Stimulated activated naive B cell treated with anti-CD40 and anti-IgM and Interleukin-4, amounts not matched to agents 10 μg/mL and 1 μg/mL and 100 μg/mL, for 72 hours (primary cell): Measurements from ENCODE around the gene WLS.

Source experiments
- ATAC-seq, 2 donors: fragments of 150-1000 bp; cut with Tn5 transposase; replicated peaks; 2 replicates each; pipeline ENCODE4 v1.10.0; 2021; ENCODE audit warnings: moderate library complexity in 1 of 2
- DNase-seq: peaks from one replicate; pipeline ENCODE4 v3.0.0; 2021
- H3K27ac Mint-ChIP-seq: one replicate; pipeline ENCODE4 v1.8.0; 2022; ENCODE audit warnings: mild to moderate bottlenecking, mixed read lengths
- H3K27me3 Mint-ChIP-seq, 2 donors: one replicate each; pipeline ENCODE4 v1.8.0; 2022; ENCODE audit warnings: mixed read lengths in 2 of 2
- H3K36me3 Mint-ChIP-seq, 2 donors: one replicate each; pipeline ENCODE4 v1.8.0; 2022; ENCODE audit warnings: mixed read lengths in 2 of 2, mild to moderate bottlenecking in 1 of 2
- H3K4me1 Mint-ChIP-seq, 2 donors: one replicate each; pipeline ENCODE4 v1.8.0; 2022; ENCODE audit warnings: mixed read lengths in 2 of 2, mild to moderate bottlenecking in 1 of 2
- H3K4me3 Mint-ChIP-seq, 2 donors: one replicate each; pipeline ENCODE4 v1.8.0; 2022; ENCODE audit warnings: mild to moderate bottlenecking in 2 of 2, mixed read lengths in 2 of 2, moderate library complexity in 1 of 2
- H3K9me3 Mint-ChIP-seq, 2 donors: one replicate each; pipeline ENCODE4 v1.8.0; 2022; ENCODE audit warnings: mixed read lengths in 2 of 2, mild to moderate bottlenecking in 1 of 2

Gene WLS

DNA sequence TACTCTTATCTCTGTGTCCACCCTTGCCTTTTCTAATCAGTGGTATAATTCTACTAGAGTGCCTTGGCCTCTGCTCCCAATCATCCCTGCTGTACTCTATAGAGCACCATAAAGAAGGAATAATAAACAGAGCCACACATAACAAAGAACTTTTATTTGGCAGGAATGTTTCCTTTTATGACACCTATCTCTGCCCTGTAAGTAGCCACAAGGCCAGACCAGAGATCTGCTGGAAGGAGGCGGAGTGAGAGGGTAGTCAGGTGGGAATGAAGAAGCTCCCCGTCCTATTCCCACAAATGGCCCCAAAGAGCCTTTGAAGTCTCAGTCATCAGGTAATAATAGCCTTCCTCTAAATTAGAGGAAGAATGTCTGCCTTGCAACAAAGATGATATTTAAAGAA lies 32.7 kb downstream of the WLS start:
- no peaks in the 10 kb centered on the region for H3K9me3 Mint-ChIP-seq
- H3K27ac Mint-ChIP-seq: no peak overlapping the region
- H3K36me3 Mint-ChIP-seq: no peaks in the 10 kb centered on the region
- ATAC-seq (no peak), DNase-seq (no peak)
- H3K4me1 Mint-ChIP-seq: no peaks in the 10 kb centered on the region
- no peaks in the 10 kb centered on the region for H3K27me3 Mint-ChIP-seq
- no peak overlapping the region for H3K4me3 Mint-ChIP-seq

DNA sequence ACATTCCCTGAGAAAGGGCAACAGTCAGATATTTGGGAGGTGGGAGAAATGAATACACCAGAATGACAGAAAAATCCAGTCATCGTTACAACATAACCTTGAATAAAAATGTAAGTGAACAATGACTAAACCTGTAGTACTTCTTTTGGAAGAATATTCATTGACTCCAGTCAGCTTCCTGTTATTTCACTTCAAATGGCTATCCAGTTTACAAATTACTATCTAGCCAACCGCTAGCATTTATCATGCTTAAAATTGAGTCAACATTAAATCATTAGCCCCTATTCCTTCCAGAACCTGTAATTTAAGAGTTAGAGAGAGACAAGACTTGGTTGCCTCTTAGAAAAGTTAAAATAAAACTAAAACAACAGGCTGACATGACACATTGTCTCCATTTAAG lies 33.6 kb downstream of the WLS start:
- Mint-ChIP-seq H3K9me3 (no peaks in the 10 kb centered on the region), H3K4me3 (no peak overlapping the region), H3K36me3 (no peaks in the 10 kb centered on the region), H3K27me3 (no peaks in the 10 kb centered on the region), H3K27ac (no peak overlapping the region), H3K4me1 (no peaks in the 10 kb centered on the region)
- DNase-seq: no peak
- ATAC-seq: no peak

DNA sequence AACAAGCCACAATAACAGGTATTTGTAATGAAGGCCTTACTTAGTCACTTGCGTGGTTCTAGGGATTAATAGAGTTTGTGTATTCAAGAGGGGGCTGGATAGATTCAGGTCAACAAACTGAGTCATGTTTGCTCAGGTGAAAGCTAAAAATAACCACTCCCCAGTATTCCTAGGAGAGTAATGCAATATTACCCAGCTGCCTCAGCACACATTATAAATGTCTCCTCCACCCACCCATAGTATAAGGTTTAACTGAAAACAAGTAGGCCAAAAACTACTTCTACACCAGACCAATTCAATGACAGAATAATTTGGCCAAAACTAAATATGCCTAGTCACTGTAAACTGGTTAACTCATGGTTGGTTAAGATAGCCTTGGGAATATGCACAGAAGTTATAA lies 34.4 kb downstream of the WLS start:
- no peaks in the 10 kb centered on the region for H3K9me3 Mint-ChIP-seq

DNA sequence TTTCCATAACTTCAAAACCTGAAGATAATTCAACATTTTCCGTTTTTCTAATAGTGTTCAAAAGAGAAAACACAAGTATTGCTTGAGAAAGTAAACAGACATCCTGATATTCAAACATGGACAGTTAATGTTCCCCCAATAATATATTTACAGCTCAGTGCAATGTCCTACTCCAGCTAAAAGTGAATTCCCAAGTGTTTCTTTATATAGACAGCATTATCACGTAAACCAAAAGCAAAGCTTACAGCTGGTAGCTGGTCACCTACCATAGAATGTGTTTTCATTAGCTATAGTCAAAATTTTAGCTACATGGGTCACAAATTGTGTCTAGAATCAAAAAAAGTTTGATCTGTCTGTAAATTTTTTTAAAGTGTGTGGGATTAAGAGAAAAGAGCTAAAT lies 34.9 kb downstream of the WLS start:
- H3K4me3 Mint-ChIP-seq: no peak overlapping the region
- DNase-seq (no peak), ATAC-seq (no peak)
- no peaks in the 10 kb centered on the region for H3K9me3 Mint-ChIP-seq
- no peaks in the 10 kb centered on the region for H3K4me1 Mint-ChIP-seq
- no peaks in the 10 kb centered on the region for H3K36me3 Mint-ChIP-seq
- H3K27ac Mint-ChIP-seq: no peak overlapping the region
- no peaks in the 10 kb centered on the region for H3K27me3 Mint-ChIP-seq

More for the DNA sequence above, 34.4 kb downstream of the WLS start:
- no peaks in the 10 kb centered on the region for H3K27me3 Mint-ChIP-seq
- no peak overlapping the region for H3K27ac Mint-ChIP-seq
- no peaks in the 10 kb centered on the region for H3K4me1 Mint-ChIP-seq
- H3K4me3 Mint-ChIP-seq: no peak overlapping the region
- ATAC-seq (no peak), DNase-seq (no peak)
- H3K36me3 Mint-ChIP-seq: no peaks in the 10 kb centered on the region

DNA sequence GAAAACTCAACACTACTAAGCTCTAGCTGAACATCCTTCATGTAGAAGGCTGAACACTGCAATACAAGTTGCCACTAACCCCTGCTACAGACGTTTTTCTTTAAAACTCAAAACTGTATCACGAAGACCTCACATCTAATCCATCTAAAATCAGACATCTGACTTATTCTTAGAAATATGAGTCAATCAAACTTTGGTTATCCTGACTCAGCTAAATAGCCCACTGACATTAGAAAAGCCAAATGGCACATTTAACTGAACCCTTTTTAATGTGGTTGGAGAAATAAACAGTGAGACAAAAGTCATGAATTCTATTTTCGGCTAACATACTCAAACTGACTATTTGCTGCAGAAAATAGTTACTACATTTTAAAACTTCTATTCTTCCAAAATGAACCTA lies 35.6 kb downstream of the WLS start:
- no peak overlapping the region for H3K27ac Mint-ChIP-seq
- H3K36me3 Mint-ChIP-seq: no peaks in the 10 kb centered on the region
- H3K4me1 Mint-ChIP-seq: peaks cover 2 to 4% of the 10 kb centered on the region in 2 donors
- H3K27me3 Mint-ChIP-seq: no peaks in the 10 kb centered on the region
- ATAC-seq (no peak), DNase-seq (no peak)
- H3K9me3 Mint-ChIP-seq: no peaks in the 10 kb centered on the region
- H3K4me3 Mint-ChIP-seq: no peak overlapping the region

DNA sequence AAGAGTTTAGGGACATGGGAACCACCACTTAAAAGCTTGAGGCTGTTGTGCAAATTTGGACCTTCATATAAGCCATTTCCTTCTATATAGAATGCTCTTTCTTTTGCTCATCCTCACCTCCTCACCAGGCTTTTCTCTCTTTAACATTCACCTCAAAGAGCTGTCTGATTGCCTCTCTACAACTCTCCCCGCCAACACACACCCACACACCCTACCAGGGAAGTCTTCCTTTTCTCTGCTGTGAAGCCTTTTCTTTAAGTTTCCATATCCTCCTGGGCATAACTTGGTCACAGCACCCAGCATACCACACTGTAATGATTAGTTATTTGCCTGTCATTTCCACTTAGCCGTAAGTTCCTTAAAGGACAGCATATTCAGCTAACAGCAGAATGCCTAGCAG lies 40.6 kb downstream of the WLS start:
- Mint-ChIP-seq H3K4me1 (peaks cover 3 to 6% of the 10 kb centered on the region in 2 donors), H3K4me3 (no peak overlapping the region), H3K9me3 (no peaks in the 10 kb centered on the region), H3K27me3 (peaks cover 7% of the 10 kb centered on the region in 2 donors), H3K27ac (no peak overlapping the region), H3K36me3 (no peaks in the 10 kb centered on the region)
- DNase-seq (no peak), ATAC-seq (peak in 1 of 2 donors; percentile 43)

DNA sequence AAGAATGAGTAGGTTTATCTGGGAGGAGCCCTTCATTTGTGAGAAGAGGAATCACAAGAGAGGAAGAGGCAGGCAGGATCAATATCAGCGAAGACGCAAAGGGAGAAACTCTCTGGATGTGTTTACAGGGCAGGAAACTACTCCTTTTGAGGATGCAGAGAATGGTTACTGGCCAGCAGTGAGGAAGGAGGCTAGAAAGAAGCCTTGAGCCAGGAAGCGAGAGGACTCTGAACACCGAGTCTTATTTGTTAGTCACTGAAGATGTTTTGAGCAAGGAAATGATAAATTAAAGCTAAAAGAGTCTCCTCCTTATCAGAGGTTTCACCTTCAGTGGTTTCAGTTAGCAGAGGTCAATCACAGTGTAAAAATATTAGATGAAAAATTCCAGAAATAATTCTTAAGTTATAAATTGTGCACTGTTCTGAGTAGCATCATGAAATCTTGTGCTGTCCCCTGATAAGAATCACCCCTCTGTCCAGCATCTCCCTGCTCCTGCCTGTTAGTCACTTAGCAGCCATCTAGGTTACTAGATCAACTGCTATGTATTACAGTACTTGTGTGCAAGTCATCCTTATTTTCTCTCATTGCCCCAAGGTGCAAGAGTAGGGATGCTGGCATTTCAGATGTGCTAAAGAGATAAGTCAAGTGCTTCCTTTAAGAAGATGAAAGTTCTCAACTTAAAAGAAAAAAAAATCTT lies 43.5 kb downstream of the WLS start:
- Mint-ChIP-seq H3K4me1 (peaks cover 3 to 6% of the 10 kb centered on the region in 2 donors), H3K9me3 (no peaks in the 10 kb centered on the region), H3K27ac (peak overlapping the region; percentile 3), H3K36me3 (peaks cover 0 to 6% of the 10 kb centered on the region in 2 donors), H3K4me3 (no peak overlapping the region), H3K27me3 (peaks cover 14 to 21% of the 10 kb centered on the region in 2 donors)
- no peak for DNase-seq
- ATAC-seq: no peak

DNA sequence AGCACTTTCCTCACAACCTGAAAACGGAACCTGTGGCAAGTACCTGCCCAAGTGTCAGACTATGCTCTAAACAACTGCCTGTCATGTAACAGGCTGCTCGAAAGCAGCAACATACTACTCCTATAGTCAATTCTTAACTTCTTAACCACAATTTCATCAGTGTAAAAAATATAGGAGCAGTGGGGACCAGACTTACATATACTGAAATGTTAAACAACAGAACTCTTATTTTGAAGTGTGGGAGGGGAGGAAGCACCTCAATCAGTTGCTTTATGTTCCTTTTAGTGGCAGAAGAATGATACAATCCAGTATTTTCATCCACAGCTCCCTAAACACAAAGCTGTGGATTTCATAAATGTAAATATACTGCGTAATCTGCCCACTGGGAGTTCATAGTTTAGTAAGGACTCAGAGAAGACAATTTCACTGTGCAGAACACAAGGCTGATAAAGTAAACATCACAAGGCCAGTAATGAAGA lies 44.2 kb downstream of the WLS start:
- peaks cover 3 to 6% of the 10 kb centered on the region in 2 donors for H3K4me1 Mint-ChIP-seq
- no peak overlapping the region for H3K27ac Mint-ChIP-seq
- ATAC-seq (peak in 1 of 2 donors; percentile 62), DNase-seq (no peak)
- H3K4me3 Mint-ChIP-seq: no peak overlapping the region
- no peaks in the 10 kb centered on the region for H3K9me3 Mint-ChIP-seq
- H3K27me3 Mint-ChIP-seq: peaks cover 14 to 21% of the 10 kb centered on the region in 2 donors
- peaks cover 0 to 6% of the 10 kb centered on the region in 2 donors for H3K36me3 Mint-ChIP-seq

DNA sequence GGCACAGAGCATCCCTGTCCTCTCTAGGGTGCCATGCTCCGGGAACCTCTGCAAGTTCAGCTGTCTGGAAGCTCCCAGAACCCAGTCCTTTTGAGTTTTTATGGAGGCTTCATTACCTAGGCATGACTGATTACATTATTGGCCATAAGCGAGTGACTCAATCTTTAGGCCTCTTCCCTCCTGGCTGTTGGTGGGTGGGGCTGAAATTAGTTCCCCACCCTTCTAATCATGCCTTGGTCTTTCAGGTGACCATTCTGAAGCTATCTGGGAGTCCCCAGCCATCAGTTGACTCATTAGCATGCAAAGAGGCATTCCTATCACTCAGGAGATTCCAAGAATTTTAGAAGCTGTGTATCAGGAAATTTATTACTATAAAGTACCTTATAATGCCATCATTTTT lies 46.6 kb downstream of the WLS start:
- peaks cover 14 to 21% of the 10 kb centered on the region in 2 donors for H3K27me3 Mint-ChIP-seq
- no peak for DNase-seq
- H3K4me3 Mint-ChIP-seq: no peak overlapping the region
- H3K9me3 Mint-ChIP-seq: no peaks in the 10 kb centered on the region
- ATAC-seq: no peak
- no peak overlapping the region for H3K27ac Mint-ChIP-seq
- H3K4me1 Mint-ChIP-seq: peaks cover 5 to 11% of the 10 kb centered on the region in 2 donors
- H3K36me3 Mint-ChIP-seq: peaks cover 0 to 7% of the 10 kb centered on the region in 2 donors

DNA sequence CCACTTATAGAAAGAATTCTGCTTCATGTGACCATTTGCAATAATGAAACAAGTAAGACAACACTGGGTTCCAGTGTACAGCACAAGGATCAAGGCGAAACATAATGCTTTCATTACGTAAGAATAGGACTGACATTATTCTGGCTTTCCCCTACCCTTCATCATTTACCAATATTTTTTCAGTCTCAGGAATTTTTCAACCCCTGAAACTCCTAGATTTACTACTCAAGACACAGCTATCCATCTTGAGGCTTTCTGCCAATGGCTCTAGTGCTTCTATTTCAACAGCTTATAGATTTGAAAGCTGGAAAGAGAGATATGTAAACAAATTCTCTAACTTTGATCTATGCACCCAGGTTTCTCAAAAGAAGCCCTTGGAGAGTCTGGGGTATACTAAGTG lies 48.4 kb downstream of the WLS start:
- ATAC-seq (no peak), DNase-seq (no peak)
- Mint-ChIP-seq H3K36me3 (peaks cover 0 to 11% of the 10 kb centered on the region in 2 donors), H3K27me3 (peaks cover 14 to 21% of the 10 kb centered on the region in 2 donors), H3K4me1 (peaks cover 17 to 29% of the 10 kb centered on the region in 2 donors), H3K27ac (no peak overlapping the region), H3K9me3 (peaks cover 0 to 5% of the 10 kb centered on the region in 2 donors), H3K4me3 (no peak overlapping the region)

DNA sequence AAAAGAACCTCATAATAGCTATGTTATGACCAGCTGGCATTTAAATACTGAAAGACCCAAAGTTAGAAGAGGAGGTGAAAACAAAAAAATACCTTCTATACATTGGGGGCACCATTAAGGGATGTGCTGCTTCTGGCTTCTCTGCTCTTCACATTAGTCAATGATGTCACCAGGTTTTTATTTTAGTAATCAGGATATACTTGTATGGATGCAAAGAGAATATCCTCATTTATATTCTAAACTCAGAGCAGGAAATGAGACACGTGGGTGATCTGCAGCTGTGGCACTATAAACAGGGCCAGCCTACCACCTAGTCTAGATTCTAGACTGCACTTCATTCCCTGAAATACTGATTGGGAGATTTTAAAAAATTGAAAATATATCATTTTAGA lies 51.2 kb downstream of the WLS start:
- Mint-ChIP-seq H3K27me3 (peaks cover 7 to 14% of the 10 kb centered on the region in 2 donors), H3K4me3 (no peak overlapping the region), H3K9me3 (peaks cover 0 to 5% of the 10 kb centered on the region in 2 donors), H3K4me1 (peaks cover 19 to 41% of the 10 kb centered on the region in 2 donors), H3K36me3 (peaks cover 0 to 11% of the 10 kb centered on the region in 2 donors), H3K27ac (peak overlapping the region; percentile 99)
- ATAC-seq: peak; percentile 79 to 81
- peak; percentile 17 for DNase-seq

DNA sequence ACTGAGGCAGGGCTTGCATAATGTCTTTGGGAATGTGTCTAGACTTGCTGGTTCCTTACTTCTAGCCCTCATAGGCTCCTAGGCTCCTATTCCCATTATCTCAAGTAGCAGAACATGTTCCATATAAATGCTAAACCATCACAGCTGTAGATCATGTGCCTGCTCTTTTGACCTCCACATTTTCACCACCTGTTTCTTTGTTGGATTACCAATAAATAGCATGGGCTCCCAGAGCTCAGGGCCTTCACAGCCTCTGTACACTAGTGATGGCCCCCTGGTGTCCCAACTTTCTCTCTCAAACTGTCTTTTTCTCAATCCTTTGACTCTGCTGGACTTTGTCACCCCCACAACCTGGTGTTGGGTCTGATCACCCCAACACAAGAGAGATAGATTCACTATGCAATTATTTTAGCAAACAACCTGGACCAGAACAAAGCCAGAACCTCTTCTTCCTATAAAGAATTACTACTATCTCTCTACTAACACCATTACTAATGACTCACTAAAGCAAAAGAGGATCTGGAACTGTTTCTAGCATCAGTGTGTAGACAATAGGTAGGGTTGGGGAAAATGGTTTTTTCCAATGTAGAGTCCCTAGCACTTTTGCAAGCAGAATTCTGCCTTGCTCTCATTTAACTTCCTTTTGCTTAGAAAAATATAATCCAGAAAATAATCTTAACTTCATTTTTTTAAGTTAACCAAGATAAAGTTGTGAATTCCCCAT lies 51.7 kb downstream of the WLS start:
- Mint-ChIP-seq H3K27me3 (peaks cover 7 to 12% of the 10 kb centered on the region in 2 donors), H3K27ac (peak overlapping the region; percentile 99), H3K4me3 (peak overlapping the region; percentile 15 to 65), H3K4me1 (peaks cover 19 to 41% of the 10 kb centered on the region in 2 donors), H3K36me3 (peaks cover 0 to 11% of the 10 kb centered on the region in 2 donors), H3K9me3 (peaks cover 0 to 5% of the 10 kb centered on the region in 2 donors)
- ATAC-seq (peak; percentile 85 to 87), DNase-seq (no peak)

DNA sequence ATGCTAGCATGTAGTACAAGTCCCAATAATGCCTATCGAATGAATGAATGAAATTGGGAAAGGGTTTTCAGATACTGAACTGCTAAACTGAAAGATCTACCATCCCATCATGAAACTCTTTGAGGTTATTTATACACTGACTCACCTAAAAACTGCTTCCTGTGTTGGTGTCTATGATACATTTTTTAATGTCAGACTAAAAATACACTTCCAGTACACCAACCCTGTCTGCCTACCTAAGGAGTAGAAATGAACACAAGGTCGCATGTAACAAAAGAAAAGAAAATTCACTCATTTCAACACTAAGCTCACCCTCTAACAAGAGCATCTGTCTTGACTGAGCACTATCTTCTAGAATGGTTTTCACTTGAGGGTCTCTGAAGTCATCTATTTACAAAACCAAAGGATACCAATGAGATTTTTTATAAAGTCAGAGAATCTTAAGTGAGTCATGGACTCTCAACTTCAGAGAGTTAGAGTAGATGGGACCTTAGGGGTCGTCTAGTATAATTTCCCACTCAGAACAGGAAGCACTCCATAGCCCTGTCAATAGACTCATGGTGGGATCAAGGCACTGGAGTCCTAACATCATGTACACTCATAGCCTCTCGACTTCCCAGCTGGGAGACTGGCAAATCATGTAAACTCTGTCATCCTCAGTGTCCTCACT lies 53.4 kb downstream of the WLS start:
- Mint-ChIP-seq H3K27ac (peak overlapping the region; percentile 99), H3K27me3 (peaks cover 2 to 3% of the 10 kb centered on the region in 2 donors), H3K36me3 (peaks cover 0 to 8% of the 10 kb centered on the region in 2 donors), H3K4me3 (peak overlapping the region in 1 of 2 donors; percentile 70), H3K4me1 (peaks cover 23 to 41% of the 10 kb centered on the region in 2 donors), H3K9me3 (peaks cover 0 to 8% of the 10 kb centered on the region in 2 donors)
- ATAC-seq (peak; percentile 54), DNase-seq (no peak)

DNA sequence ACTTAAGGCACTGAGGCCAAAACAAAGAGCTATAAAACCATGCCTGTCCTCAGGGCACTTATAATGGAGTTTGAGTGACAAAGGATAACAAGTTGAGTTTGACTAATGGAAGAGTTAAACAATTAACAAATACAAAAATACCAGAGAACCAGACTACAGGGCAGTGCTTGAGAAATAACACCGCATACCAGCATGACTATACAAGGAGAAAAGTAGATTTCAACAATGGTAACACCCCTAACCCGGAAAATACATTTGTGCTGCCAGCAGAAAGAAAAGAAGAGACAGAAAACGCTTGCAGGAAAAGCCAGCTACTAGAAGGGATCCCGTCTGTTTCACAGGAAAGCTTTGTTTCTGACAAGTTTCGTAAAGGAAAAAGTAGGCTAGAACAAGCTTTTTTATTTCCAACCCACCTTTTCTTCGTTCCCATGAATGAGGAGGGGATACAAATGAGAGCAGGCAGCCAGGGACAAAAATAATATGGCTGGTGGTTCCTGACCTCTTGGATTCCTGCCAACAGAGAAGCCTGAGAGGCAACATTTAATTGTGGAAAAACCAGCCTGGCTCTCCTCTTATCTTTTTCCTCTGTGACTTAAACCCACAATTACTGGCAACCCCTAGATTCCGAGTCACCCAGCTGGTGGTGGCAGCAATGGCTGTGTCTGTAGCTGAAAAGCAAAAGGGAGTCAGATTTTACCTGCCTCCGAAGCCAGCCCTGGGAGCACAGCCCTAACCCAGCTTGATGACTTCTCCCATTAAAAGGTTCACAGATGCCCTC lies 56.5 kb downstream of the WLS start:
- no peak for DNase-seq
- peaks cover 25 to 36% of the 10 kb centered on the region in 2 donors for H3K4me1 Mint-ChIP-seq
- H3K27ac Mint-ChIP-seq: no peak overlapping the region
- peaks cover 10 to 15% of the 10 kb centered on the region in 2 donors for H3K27me3 Mint-ChIP-seq
- no peak overlapping the region for H3K4me3 Mint-ChIP-seq
- H3K9me3 Mint-ChIP-seq: peaks cover 3 to 11% of the 10 kb centered on the region in 2 donors
- no peak for ATAC-seq
- peaks cover 0 to 8% of the 10 kb centered on the region in 2 donors for H3K36me3 Mint-ChIP-seq
